ENCODE results near the gene FAM209B. TPM values are rescaled to one million over a fixed set of nuclear protein-coding genes. Genes with fewer than 3 reads are reported as not detected.

FAM209B gene
- total and polyA plus RNA-seq, 7 donors = 0.44 TPM; not detected in 6

DNA sequence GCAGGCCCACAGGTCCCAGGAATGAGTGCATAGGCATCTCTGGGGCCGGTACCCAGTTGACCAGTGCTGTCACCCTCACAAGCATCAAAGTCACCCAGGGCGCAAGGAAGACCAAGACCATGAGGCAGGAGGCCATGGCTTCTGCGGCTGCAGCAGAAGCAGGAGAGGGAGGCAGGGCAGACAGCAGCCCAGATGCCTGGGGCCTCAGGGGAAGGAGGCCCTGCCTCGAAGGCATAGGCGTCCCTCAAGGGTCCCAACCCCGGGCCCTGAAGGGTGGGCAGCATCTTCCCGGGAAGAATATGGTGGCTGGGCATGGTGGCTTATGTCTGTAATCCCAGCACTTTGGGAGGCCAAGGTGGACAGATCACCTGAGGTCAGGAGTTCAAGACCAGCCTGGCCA is 5.5 kb upstream of the FAM209B start:
- intact Hi-C loops (cut with DNase I) = no loop called here
- Histone ChIP-seq H3K9me3 (no peaks in the 10 kb centered on the region), H3K4me1 (no peaks in the 10 kb centered on the region), H3K4me3 (no peak overlapping the region), H3K27me3 (no peaks in the 10 kb centered on the region), H3K36me3 (no peaks in the 10 kb centered on the region), H3K27ac (no peak overlapping the region)
- 95 to 97% methylated on average over 7 of the region's 7 CpGs for WGBS, 2 donors
- DNase-seq = no peak
- TF ChIP-seq, protein P1, sequence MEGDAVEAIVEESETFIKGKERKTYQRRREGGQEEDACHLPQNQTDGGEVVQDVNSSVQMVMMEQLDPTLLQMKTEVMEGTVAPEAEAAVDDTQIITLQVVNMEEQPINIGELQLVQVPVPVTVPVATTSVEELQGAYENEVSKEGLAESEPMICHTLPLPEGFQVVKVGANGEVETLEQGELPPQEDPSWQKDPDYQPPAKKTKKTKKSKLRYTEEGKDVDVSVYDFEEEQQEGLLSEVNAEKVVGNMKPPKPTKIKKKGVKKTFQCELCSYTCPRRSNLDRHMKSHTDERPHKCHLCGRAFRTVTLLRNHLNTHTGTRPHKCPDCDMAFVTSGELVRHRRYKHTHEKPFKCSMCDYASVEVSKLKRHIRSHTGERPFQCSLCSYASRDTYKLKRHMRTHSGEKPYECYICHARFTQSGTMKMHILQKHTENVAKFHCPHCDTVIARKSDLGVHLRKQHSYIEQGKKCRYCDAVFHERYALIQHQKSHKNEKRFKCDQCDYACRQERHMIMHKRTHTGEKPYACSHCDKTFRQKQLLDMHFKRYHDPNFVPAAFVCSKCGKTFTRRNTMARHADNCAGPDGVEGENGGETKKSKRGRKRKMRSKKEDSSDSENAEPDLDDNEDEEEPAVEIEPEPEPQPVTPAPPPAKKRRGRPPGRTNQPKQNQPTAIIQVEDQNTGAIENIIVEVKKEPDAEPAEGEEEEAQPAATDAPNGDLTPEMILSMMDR (IDR thresholded peaks at IDR 0.05) = no peak
- TF ChIP-seq EP300 (IDR thresholded peaks at IDR 0.05) = no peak
- no peak for TF ChIP-seq POLR2A (IDR thresholded peaks at IDR 0.05)
- no peak for TF ChIP-seq POLR2AphosphoS5 (IDR thresholded peaks at IDR 0.05)

DNA sequence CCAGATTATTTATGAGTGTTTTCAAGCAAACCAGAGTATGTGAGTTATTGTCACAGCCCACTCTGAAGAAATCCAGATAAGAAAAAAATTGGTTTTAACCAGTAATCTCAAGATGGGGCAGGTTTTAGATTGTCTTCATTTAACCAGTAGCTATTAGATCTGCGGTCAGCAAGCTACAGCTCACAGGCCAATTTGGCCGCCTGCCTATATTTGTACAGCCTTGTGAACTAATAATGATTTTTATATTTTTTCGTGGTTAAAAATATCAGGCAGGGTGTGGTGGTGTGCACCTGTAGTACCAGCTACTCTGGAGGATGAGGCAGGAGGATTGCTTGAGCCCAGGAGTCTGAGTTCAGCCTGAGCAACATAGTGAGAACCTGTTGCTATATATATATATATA is 5.0 kb downstream of the FAM209B start:
- Histone ChIP-seq H3K9me3 (no peaks in the 10 kb centered on the region), H3K27ac (no peak overlapping the region), H3K36me3 (no peaks in the 10 kb centered on the region), H3K4me1 (no peaks in the 10 kb centered on the region), H3K27me3 (no peaks in the 10 kb centered on the region), H3K4me3 (no peak overlapping the region)
- intact Hi-C loops (cut with DNase I) = no loop called here
- whole genome bisulfite sequencing, 2 donors = 69 to 84% methylated on average over 3 of the region's 3 CpGs
- TF ChIP-seq POLR2AphosphoS5 (IDR thresholded peaks at IDR 0.05) = no peak
- TF ChIP-seq, protein P1 (IDR thresholded peaks at IDR 0.05) = no peak
- no peak for TF ChIP-seq EP300 (IDR thresholded peaks at IDR 0.05)
- no peak for TF ChIP-seq POLR2A (IDR thresholded peaks at IDR 0.05)
- DNase-seq = no peak

DNA sequence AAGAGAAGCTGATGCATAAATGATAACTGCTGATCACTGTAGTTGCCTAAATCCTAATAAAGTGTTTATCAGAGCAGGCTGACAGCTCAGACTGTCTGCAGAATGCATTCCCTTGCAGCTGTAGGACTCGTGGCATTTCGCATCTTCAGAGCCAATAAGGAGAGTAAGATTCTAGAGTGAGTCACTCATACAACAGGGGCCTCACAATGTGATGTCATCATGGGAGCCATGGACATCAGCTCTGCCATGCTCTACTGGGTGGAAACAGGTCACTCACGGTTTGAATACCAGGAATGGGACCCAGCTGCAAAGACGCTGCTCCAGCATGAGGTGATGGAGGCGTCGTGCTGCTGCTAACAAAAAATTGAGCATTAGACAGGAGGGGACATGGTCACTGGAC is 7.4 kb downstream of the FAM209B start:
- 86% methylated on average over 6 of the region's 6 CpGs for WGBS, 2 donors
- H3K27me3 ChIP-seq = no peaks in the 10 kb centered on the region
- no peaks in the 10 kb centered on the region for H3K36me3 ChIP-seq
- intact Hi-C loops (cut with DNase I) = no loop called here
- H3K9me3 ChIP-seq = no peaks in the 10 kb centered on the region
- H3K4me3 ChIP-seq = no peak overlapping the region
- TF ChIP-seq, protein P1 (IDR thresholded peaks at IDR 0.05) = no peak
- no peak for TF ChIP-seq EP300 (IDR thresholded peaks at IDR 0.05)
- no peak for TF ChIP-seq POLR2A (IDR thresholded peaks at IDR 0.05)
- TF ChIP-seq POLR2AphosphoS5 (IDR thresholded peaks at IDR 0.05) = no peak
- no peaks in the 10 kb centered on the region for H3K4me1 ChIP-seq
- no peak for DNase-seq
- H3K27ac ChIP-seq = no peak overlapping the region

DNA sequence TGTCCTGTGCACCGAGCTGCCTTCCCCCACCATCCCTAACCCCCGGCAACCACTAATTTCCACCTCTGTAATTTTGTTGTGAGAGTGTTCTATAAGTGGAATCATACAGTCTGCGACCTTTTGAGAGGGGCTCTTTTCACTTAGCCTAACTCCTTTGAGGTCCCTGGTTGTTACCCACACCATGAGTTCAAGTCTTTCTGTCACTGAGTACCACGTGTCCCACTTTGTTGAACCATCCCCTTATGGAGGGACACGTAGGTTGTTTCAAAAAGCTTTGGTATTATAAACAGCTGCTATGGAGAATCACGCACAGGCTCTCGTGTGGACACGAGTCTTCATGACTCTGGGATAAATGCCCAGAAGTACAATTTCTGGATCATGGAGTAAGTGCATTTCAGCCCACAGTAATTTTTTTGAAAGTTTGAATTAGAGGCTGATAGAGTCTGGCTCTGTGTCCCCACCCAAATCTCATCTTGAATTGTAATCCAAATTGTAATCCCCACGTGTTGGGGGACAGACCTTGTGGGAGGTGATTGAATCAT is 9.5 kb downstream of the FAM209B start:
- Histone ChIP-seq H3K9me3 (no peaks in the 10 kb centered on the region), H3K27me3 (no peaks in the 10 kb centered on the region), H3K36me3 (no peaks in the 10 kb centered on the region), H3K4me1 (no peaks in the 10 kb centered on the region), H3K4me3 (no peak overlapping the region), H3K27ac (no peak overlapping the region)
- TF ChIP-seq EP300 (IDR thresholded peaks at IDR 0.05) = no peak
- no peak for TF ChIP-seq POLR2A (IDR thresholded peaks at IDR 0.05)
- TF ChIP-seq POLR2AphosphoS5 (IDR thresholded peaks at IDR 0.05) = no peak
- TF ChIP-seq, protein P1 (IDR thresholded peaks at IDR 0.05) = no peak
- WGBS, 2 donors = 67 to 76% methylated on average over 9 of the region's 9 CpGs
- DNase-seq = no peak
- intact Hi-C loops (cut with DNase I) = no loop called here

DNA sequence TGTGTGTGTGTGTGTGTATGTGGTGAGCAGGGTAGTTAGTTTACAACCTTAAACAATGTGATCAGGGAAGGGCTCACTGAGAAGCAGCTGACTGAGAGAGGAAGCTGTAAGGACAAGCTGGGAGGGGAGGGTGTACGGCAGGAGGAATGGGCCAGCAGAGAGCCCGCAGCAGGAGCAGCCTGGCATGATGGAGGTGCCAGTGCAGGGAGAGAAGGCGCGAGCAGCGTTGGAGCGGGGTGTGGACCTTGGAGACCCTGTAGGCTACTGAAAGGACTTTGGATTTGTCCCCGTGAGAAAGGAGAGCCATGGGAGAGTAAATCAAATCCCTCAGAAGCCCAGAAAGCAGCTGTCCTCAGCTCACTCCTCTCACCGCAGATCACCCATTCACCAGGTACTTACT is 18.5 kb downstream of the FAM209B start:
- TF ChIP-seq POLR2A (IDR thresholded peaks at IDR 0.05) = no peak
- Histone ChIP-seq H3K27me3 (no peaks in the 10 kb centered on the region), H3K9me3 (no peaks in the 10 kb centered on the region), H3K4me3 (no peak overlapping the region), H3K36me3 (no peaks in the 10 kb centered on the region), H3K27ac (no peak overlapping the region), H3K4me1 (peaks cover 0 to 9% (median 6%) of the 10 kb centered on the region in 4 donors)
- WGBS, 2 donors = 87 to 93% methylated on average over 8 of the region's 8 CpGs
- intact Hi-C loops (cut with DNase I) = loop anchor here (5.0 to 10.0 kb wide), 3 partner anchors 393 to 796 kb away; no protein-coding TSS in a partner anchor
- no peak for DNase-seq

Data from sigmoid colon (tissue), 7 donors.